Breast epithelium (tissue), 3 donors: Measurements from ENCODE around the gene KCNIP4.

ENCODE experiments used
- POLR2A ChIP-seq: fragments of 450-650 bp; IDR thresholded peaks from one replicate; pipeline ENCODE4 v1.6.1; 2016; ENCODE audit warnings: antibody characterized with exemption, mild to moderate bottlenecking, moderate library complexity
- POLR2AphosphoS5 ChIP-seq, 3 donors: sonication (generic); formaldehyde crosslinking; IDR thresholded peaks; one replicate each; pipeline ENCODE4 v1.6.1; 2017; ENCODE audit warnings: antibody characterized with exemption in 3 of 3
- TF ChIP-seq, protein P1 (sequence below), 3 donors: fragments of 450-650 bp; IDR thresholded peaks; one replicate each; pipeline ENCODE4 v1.5.1; 2016 to 2017; ENCODE audit warnings: antibody characterized with exemption in 3 of 3, mild to moderate bottlenecking in 3 of 3, moderate library complexity in 3 of 3

DNA sequence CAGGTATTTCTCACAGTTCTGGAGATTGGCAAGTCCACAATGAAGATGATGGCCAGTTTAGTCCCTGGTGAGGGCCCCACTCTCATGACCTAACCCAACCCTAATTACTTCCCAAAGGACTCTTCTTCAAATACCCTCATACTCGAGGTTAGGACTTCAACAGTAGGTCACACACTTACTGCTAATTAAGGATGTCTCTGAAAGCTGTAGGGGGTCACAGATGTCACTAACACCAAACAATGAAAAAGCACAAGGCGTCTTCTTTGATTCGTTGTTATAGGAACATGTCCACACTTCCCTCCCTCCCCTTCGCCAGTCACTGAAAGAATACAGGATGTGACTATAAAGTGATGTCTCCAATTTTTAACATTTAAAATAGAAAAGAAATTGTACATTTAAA, 938.6 kb downstream of the KCNIP4 start:
- TF ChIP-seq, protein P1, sequence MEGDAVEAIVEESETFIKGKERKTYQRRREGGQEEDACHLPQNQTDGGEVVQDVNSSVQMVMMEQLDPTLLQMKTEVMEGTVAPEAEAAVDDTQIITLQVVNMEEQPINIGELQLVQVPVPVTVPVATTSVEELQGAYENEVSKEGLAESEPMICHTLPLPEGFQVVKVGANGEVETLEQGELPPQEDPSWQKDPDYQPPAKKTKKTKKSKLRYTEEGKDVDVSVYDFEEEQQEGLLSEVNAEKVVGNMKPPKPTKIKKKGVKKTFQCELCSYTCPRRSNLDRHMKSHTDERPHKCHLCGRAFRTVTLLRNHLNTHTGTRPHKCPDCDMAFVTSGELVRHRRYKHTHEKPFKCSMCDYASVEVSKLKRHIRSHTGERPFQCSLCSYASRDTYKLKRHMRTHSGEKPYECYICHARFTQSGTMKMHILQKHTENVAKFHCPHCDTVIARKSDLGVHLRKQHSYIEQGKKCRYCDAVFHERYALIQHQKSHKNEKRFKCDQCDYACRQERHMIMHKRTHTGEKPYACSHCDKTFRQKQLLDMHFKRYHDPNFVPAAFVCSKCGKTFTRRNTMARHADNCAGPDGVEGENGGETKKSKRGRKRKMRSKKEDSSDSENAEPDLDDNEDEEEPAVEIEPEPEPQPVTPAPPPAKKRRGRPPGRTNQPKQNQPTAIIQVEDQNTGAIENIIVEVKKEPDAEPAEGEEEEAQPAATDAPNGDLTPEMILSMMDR (IDR thresholded peaks at IDR 0.05), result no peak
- TF ChIP-seq POLR2A (no peak), POLR2AphosphoS5 (IDR thresholded peaks at IDR 0.05) (no peak)
